Activated CD4-positive, alpha-beta T cell treated with anti-CD3 and anti-CD28 coated beads, Interleukin-2, amount 50 U/mL, for 48 hours (primary cell): ENCODE results near the gene IFIT2.
"Not testable (repeated sequence)": the region's sequence is repeated elsewhere in the genome, so short reads cannot be mapped to it uniquely, and the experiment has no call there.

ENCODE experiments used
- DNase-seq, 2 experiments: peaks; one replicate each; pipeline ENCODE4 v3.0.0-alpha.2; 2020

IFIT2 gene

GRCh38 chr10:89343089-89343767, 41.4 kb downstream of the IFIT2 start:
- no peak for DNase-seq

- no peak for DNase-seq
Measured at GRCh38 chr10:89344156-89344555, 42.3 kb downstream of the IFIT2 start.

GRCh38 chr10:89345367-89346000, 43.6 kb downstream of the IFIT2 start:
- no peak for DNase-seq

GRCh38 chr10:89346405-89347254, 44.8 kb downstream of the IFIT2 start:
- DNase-seq, result no peak

GRCh38 chr10:89347701-89348457, 46.0 kb downstream of the IFIT2 start:
- DNase-seq, result no peak

- DNase-seq, result no peak
Measured at GRCh38 chr10:89348481-89348880, 46.6 kb downstream of the IFIT2 start.

GRCh38 chr10:89348975-89349374, 47.1 kb downstream of the IFIT2 start:
- DNase-seq, result no peak

GRCh38 chr10:89350631-89351315, 48.9 kb downstream of the IFIT2 start:
- not testable (repeated sequence) for DNase-seq

GRCh38 chr10:89351412-89351779, 49.5 kb downstream of the IFIT2 start:
- no peak for DNase-seq

GRCh38 chr10:89351780-89352597, 50.1 kb downstream of the IFIT2 start:
- DNase-seq, result no peak

- no peak for DNase-seq
Measured at GRCh38 chr10:89352802-89353201, 51.0 kb downstream of the IFIT2 start.

- DNase-seq, result no peak
Measured at GRCh38 chr10:89355394-89355931, 53.6 kb downstream of the IFIT2 start.

GRCh38 chr10:89357096-89357495, 55.2 kb downstream of the IFIT2 start:
- no peak for DNase-seq

GRCh38 chr10:89357975-89358374, 56.1 kb downstream of the IFIT2 start:
- no peak for DNase-seq
